Ascending aorta (tissue), 2 donors: ENCODE results near the gene SLAMF8. TPM values are rescaled to one million over a fixed set of nuclear protein-coding genes. Genes with fewer than 3 reads are reported as not detected.

Source experiments
- DNase-seq, 2 donors: peaks; one replicate each; pipeline ENCODE4 v3.0.0-alpha.2; 2019; ENCODE audit warnings: low spot score in 2 of 2
- H3K27ac ChIP-seq, 2 donors: fragments of 200-600 bp; sonication (generic); one replicate each; pipeline ENCODE4 v1.5.1; 2016 to 2017; ENCODE audit warnings: mild to moderate bottlenecking in 1 of 2
- H3K27me3 ChIP-seq: fragments of 200-600 bp; sonication (generic); one replicate; pipeline ENCODE4 v1.5.1; 2017
- H3K36me3 ChIP-seq, 2 donors: fragments of 200-600 bp; sonication (generic); one replicate each; pipeline ENCODE4 v1.5.1; 2016
- H3K4me1 ChIP-seq, 2 donors: fragments of 200-600 bp; sonication (generic); one replicate each; pipeline ENCODE4 v1.5.1; 2016 to 2017; ENCODE audit warnings: mild to moderate bottlenecking in 1 of 2
- H3K4me3 ChIP-seq, 2 donors: fragments of 200-600 bp; sonication (generic); one replicate each; pipeline ENCODE4 v1.5.1; 2016 to 2017; ENCODE audit warnings: mild to moderate bottlenecking in 1 of 2
- H3K9me3 ChIP-seq, 2 donors: fragments of 200-600 bp; sonication (generic); one replicate each; pipeline ENCODE4 v1.5.1; 2016
- CTCF ChIP-seq, 3 experiments: fragments of 200-600 bp in 2 of 3; fragments of 450-650 bp in 1 of 3; sonication (generic) in 2 of 3; IDR thresholded peaks; one replicate each; pipeline ENCODE4 v1.5.1; 2016 to 2019; ENCODE audit warnings: antibody characterized with exemption in 3 of 3, mild to moderate bottlenecking in 1 of 3, moderate library complexity in 1 of 3
- intact Hi-C: fragments of 100-400 bp; cut with DNase I; formaldehyde crosslinking; loops from one replicate; pipeline ENCODE4 v1.15.1; 2023
- total RNA-seq: library from RNA; depleted of rRNA; stranded (reverse); fragments of >200 nt; gene quantifications from one replicate; pipeline ENCODE4 v1.1.0, GENCODE V29; 2016

Gene SLAMF8
- total RNA-seq, 1 donor from 2014 or later, result 6.7 TPM

- intact Hi-C loops, result no loop called here
- Histone ChIP-seq H3K4me3 (no peak within 1 kb of the TSS), H3K9me3 (no peaks in the 10 kb centered on the region), H3K27ac (no peak within 1 kb of the TSS), H3K27me3 (no peaks in the 10 kb centered on the region), H3K36me3 (no peaks in the 10 kb centered on the region), H3K4me1 (no peaks in the 10 kb centered on the region)
- no peak for TF ChIP-seq CTCF (IDR thresholded peaks at IDR 0.05)
- DNase-seq, result no peak
These were observed 24.6 kb upstream of the SLAMF8 start, which contains the start of gene FCRL6 for GRCh38 chr1:159802111-159802510. FCRL6 (plus strand) TSS chr1:159802360; CDS start chr1:159802425, 65 bp downstream.

DNA sequence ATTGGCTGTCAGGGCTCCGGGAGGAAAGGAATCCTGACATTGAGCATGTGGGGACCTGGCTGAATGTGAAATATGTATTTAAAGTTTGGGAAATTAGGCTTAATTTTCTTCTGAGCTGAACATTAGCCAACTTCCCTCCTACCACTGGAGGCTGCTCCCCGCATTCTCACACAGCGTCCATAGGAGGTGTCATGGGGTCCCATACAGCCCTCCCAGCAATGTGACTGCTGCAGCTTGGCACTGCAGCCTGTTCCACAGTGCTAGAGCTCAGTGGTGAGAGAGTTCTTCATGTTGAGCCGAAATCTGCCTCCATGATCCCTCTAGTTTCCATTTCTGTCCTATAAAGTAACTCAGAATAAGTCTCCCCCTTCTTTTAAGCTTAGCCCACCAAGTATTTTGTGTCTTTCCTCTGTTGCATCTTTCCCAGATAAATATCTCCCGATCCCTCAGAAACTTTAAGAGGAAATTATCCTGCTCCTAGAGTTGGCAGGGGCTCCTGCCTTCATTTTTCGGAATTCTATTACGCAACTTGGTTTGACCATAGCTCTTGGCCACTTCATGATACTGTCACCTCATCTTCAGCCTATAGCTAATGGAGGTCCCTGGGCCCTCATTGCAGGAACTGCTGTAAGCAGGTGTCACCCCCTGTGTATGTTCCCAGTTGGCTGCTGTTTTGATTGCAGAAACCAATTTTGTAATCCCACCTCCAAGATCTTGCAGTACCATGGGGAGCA, 22.6 kb upstream of the SLAMF8 start:
- Histone ChIP-seq H3K27ac (no peak overlapping the region), H3K4me1 (no peaks in the 10 kb centered on the region), H3K36me3 (no peaks in the 10 kb centered on the region), H3K4me3 (no peak overlapping the region), H3K27me3 (no peaks in the 10 kb centered on the region), H3K9me3 (no peaks in the 10 kb centered on the region)
- DNase-seq, result no peak
- intact Hi-C loops, result no loop called here
- TF ChIP-seq CTCF (IDR thresholded peaks at IDR 0.05), result no peak

- no peak for TF ChIP-seq CTCF (IDR thresholded peaks at IDR 0.05)
- no peaks in the 10 kb centered on the region for H3K9me3 ChIP-seq
- no peak for DNase-seq
- no peaks in the 10 kb centered on the region for H3K27me3 ChIP-seq
- H3K4me3 ChIP-seq, result no peak overlapping the region
- H3K36me3 ChIP-seq, result no peaks in the 10 kb centered on the region
- no peaks in the 10 kb centered on the region for H3K4me1 ChIP-seq
- H3K27ac ChIP-seq, result no peak overlapping the region
- intact Hi-C loops, result no loop called here
These were observed 21.7 kb upstream of the SLAMF8 start for GRCh38 chr1:159804924-159805323.

DNA sequence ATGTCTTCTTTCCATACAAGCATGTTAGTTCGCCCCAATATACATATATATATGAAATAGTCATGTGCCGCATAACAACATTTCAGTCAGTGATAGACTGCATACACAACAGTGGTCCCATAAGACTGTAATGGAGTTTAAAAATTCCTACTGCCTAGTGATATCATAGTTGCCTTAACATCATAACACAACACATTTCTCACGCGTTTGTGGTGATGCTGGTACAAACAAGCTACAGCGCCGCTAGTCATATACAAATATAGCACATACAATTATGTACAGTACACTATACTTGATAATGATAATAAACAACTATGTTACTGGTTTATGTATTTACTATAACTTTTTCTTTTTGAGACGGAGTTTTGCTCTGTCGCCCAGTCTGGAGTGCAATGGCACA, 10.7 kb upstream of the SLAMF8 start:
- Histone ChIP-seq H3K36me3 (no peaks in the 10 kb centered on the region), H3K27me3 (no peaks in the 10 kb centered on the region), H3K4me1 (no peaks in the 10 kb centered on the region), H3K4me3 (no peak overlapping the region), H3K27ac (no peak overlapping the region), H3K9me3 (no peaks in the 10 kb centered on the region)
- DNase-seq, result no peak
- intact Hi-C loops, result no loop called here
- no peak for TF ChIP-seq CTCF (IDR thresholded peaks at IDR 0.05)

GRCh38 chr1:159817276-159818041, 9.2 kb upstream of the SLAMF8 start:
- TF ChIP-seq CTCF (IDR thresholded peaks at IDR 0.05), result no peak
- intact Hi-C loops, result no loop called here
- no peaks in the 10 kb centered on the region for H3K4me1 ChIP-seq

More at GRCh38 chr1:159817276-159818041, 9.2 kb upstream of the SLAMF8 start:
- H3K9me3 ChIP-seq, result no peaks in the 10 kb centered on the region
- no peaks in the 10 kb centered on the region for H3K27me3 ChIP-seq
- no peak overlapping the region for H3K27ac ChIP-seq
- H3K4me3 ChIP-seq, result no peak overlapping the region
- H3K36me3 ChIP-seq, result no peaks in the 10 kb centered on the region
- DNase-seq, result no peak
